ENCODE data around the gene ACTMAP. TPM values are rescaled to one million over a fixed set of nuclear protein-coding genes. Genes with fewer than 3 reads are reported as not detected.

The ACTMAP gene
- total and polyA plus RNA-seq, 2 of the 13 experiments (the other 11 are each of a cell fraction or from before 2014, with no cell fraction given): 2.2 to 7.9 TPM

DNA sequence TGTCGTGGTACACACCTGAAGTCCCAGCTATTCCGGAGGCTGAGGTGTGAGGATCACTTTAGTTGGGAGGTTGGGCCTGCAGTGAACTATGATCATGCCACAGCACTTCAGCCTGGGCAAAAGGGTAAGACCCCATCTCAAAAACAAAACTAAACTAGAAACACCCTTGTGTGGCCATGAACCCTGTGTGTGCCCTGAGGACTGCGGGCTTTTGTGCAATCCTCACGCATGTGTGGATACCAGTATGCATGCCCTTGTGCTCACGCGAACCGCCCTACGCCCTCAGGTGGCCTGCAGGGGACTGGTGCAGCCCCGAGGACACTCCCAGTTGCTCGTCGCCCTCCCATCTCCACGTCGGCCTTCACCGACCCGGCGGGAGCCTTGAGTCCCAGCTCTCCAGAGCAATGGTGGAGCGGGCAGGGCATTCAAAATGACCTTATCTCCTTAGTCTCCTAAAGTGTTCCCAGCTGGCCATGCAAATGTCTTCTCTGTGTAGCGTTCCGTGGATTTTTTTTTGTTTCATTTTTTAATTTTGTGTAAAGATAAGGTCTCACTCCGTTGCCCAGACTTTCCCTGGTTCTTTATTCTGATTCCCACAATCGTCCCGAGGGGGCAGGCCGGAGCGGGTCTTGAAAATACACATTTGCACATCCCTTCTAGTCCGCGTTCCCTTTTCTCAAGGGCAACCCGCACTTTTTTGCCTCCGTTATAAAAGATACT is 47.8 kb upstream of the ACTMAP start (continued):
- TF ChIP-seq KLF15 (CRISPR knock-in tag; IDR thresholded peaks at IDR 0.05; ENCODE audit: borderline replicate concordance) (no peak), NR2F1 (CRISPR knock-in tag; IDR thresholded peaks at IDR 0.05) (peak in 1 of 2 experiments; percentile 63; a peak in 1 of 4 replicates), ATM (IDR thresholded peaks at IDR 0.05; ENCODE audit: borderline replicate concordance) (no peak), RBFOX2 (IDR thresholded peaks at IDR 0.05; ENCODE audit: low read depth, low read length) (peak; percentile 60), AHR (CRISPR knock-in tag; IDR thresholded peaks at IDR 0.05) (peak; percentile 89; the same call in 1 of the 2 replicates), CREB1 (IDR thresholded peaks at IDR 0.05) (0 out of 2 replicates have a peak, but pooled peaks have one; percentile 11), CREB1 (CRISPR knock-in tag; IDR thresholded peaks at IDR 0.05) (peak; percentile 34; the same call in 1 of the 2 replicates), RARG (CRISPR knock-in tag; IDR thresholded peaks at IDR 0.05; ENCODE audit: low read depth) (no peak), ZFP1 (CRISPR knock-in tag; IDR thresholded peaks at IDR 0.05) (peak; percentile 32; the same call in 1 of the 2 replicates), FOXC1 (CRISPR knock-in tag; IDR thresholded peaks at IDR 0.05; ENCODE audit: borderline replicate concordance) (peak; percentile 65; the same call in 1 of the 2 replicates), ZFP37 (CRISPR knock-in tag; IDR thresholded peaks at IDR 0.05; ENCODE audit: borderline replicate concordance) (peak; percentile 66), GLI4 (CRISPR knock-in tag; IDR thresholded peaks at IDR 0.05; ENCODE audit: borderline replicate concordance) (no peak), POGZ (CRISPR knock-in tag; IDR thresholded peaks at IDR 0.05) (peak; percentile 74; the same call in 1 of the 2 replicates), ZSCAN20 (CRISPR knock-in tag; IDR thresholded peaks at IDR 0.05; ENCODE audit: borderline replicate concordance) (peak; percentile 64; the same call in 1 of the 2 replicates)
- TF ChIP-seq, protein P1, sequence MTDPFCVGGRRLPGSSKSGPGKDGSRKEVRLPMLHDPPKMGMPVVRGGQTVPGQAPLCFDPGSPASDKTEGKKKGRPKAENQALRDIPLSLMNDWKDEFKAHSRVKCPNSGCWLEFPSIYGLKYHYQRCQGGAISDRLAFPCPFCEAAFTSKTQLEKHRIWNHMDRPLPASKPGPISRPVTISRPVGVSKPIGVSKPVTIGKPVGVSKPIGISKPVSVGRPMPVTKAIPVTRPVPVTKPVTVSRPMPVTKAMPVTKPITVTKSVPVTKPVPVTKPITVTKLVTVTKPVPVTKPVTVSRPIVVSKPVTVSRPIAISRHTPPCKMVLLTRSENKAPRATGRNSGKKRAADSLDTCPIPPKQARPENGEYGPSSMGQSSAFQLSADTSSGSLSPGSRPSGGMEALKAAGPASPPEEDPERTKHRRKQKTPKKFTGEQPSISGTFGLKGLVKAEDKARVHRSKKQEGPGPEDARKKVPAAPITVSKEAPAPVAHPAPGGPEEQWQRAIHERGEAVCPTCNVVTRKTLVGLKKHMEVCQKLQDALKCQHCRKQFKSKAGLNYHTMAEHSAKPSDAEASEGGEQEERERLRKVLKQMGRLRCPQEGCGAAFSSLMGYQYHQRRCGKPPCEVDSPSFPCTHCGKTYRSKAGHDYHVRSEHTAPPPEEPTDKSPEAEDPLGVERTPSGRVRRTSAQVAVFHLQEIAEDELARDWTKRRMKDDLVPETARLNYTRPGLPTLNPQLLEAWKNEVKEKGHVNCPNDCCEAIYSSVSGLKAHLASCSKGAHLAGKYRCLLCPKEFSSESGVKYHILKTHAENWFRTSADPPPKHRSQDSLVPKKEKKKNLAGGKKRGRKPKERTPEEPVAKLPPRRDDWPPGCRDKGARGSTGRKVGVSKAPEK (CRISPR knock-in tag; IDR thresholded peaks at IDR 0.05; ENCODE audit: borderline replicate concordance): 0 out of 2 replicates have a peak, but pooled peaks have one; percentile 18
- TF ChIP-seq, protein P2, sequence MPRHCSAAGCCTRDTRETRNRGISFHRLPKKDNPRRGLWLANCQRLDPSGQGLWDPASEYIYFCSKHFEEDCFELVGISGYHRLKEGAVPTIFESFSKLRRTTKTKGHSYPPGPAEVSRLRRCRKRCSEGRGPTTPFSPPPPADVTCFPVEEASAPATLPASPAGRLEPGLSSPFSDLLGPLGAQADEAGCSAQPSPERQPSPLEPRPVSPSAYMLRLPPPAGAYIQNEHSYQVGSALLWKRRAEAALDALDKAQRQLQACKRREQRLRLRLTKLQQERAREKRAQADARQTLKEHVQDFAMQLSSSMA (CRISPR knock-in tag; IDR thresholded peaks at IDR 0.05): peak; percentile 73
- TF ChIP-seq, protein P3, sequence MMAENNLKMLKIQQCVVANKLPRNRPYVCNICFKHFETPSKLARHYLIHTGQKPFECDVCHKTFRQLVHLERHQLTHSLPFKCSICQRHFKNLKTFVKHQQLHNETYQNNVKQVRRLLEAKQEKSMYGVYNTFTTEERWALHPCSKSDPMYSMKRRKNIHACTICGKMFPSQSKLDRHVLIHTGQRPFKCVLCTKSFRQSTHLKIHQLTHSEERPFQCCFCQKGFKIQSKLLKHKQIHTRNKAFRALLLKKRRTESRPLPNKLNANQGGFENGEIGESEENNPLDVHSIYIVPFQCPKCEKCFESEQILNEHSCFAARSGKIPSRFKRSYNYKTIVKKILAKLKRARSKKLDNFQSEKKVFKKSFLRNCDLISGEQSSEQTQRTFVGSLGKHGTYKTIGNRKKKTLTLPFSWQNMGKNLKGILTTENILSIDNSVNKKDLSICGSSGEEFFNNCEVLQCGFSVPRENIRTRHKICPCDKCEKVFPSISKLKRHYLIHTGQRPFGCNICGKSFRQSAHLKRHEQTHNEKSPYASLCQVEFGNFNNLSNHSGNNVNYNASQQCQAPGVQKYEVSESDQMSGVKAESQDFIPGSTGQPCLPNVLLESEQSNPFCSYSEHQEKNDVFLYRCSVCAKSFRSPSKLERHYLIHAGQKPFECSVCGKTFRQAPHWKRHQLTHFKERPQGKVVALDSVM (CRISPR knock-in tag; IDR thresholded peaks at IDR 0.05): peak; percentile 99
- TF ChIP-seq, protein P4, sequence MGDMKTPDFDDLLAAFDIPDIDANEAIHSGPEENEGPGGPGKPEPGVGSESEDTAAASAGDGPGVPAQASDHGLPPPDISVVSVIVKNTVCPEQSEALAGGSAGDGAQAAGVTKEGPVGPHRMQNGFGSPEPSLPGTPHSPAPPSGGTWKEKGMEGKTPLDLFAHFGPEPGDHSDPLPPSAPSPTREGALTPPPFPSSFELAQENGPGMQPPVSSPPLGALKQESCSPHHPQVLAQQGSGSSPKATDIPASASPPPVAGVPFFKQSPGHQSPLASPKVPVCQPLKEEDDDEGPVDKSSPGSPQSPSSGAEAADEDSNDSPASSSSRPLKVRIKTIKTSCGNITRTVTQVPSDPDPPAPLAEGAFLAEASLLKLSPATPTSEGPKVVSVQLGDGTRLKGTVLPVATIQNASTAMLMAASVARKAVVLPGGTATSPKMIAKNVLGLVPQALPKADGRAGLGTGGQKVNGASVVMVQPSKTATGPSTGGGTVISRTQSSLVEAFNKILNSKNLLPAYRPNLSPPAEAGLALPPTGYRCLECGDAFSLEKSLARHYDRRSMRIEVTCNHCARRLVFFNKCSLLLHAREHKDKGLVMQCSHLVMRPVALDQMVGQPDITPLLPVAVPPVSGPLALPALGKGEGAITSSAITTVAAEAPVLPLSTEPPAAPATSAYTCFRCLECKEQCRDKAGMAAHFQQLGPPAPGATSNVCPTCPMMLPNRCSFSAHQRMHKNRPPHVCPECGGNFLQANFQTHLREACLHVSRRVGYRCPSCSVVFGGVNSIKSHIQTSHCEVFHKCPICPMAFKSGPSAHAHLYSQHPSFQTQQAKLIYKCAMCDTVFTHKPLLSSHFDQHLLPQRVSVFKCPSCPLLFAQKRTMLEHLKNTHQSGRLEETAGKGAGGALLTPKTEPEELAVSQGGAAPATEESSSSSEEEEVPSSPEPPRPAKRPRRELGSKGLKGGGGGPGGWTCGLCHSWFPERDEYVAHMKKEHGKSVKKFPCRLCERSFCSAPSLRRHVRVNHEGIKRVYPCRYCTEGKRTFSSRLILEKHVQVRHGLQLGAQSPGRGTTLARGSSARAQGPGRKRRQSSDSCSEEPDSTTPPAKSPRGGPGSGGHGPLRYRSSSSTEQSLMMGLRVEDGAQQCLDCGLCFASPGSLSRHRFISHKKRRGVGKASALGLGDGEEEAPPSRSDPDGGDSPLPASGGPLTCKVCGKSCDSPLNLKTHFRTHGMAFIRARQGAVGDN (CRISPR knock-in tag; IDR thresholded peaks at IDR 0.05): peak; percentile 98
